ENCODE measurements around the gene FAM83E.
"Not testable (repeated sequence)": the region's sequence is repeated elsewhere in the genome, so short reads cannot be mapped to it uniquely, and the experiment has no call there.

The FAM83E gene

GRCh38 chr19:48578891-48579290, 36.0 kb downstream of the FAM83E start:
- no peak for DNase-seq (ENCODE audit: low read depth in 4 of 4, low spot score in 1 of 4)

- not testable (repeated sequence) for DNase-seq (ENCODE audit: low read depth in 4 of 4, low spot score in 1 of 4)
These were observed 37.0 kb downstream of the FAM83E start for GRCh38 chr19:48577908-48578307.

DNA sequence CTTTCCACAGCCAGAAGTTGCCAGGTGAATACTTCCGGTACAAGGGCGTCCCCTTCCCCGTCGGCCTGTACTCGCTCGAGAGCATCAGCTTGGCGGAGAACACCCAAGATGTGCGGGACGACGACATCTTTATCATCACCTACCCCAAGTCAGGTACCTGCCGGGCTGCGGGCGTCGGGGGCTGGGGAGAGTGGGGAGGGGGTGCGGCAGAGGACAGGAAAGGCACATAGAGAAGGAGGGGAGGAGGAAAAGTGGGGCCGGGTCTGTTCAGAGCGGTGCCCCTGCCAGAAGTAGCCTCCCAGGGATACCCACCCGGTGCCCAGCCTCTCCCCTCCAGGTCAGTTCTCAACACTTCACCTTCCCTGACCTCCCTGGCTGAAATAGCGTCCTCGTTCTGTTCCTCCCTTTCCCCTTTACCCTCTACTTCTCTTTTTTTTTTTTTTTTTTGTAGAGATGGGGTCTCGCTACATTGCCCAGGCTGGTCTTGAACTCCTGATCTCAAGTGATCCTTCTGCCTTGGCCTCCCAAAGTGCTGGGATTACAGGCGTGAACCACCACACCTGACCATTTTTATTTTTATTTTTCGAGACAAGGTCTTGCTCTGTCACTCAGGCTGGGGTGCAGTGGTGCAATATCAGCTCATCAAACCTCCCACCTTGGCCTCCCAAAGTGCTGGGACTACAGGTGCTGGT, 38.8 kb downstream of the FAM83E start:
- DNase-seq (ENCODE audit: low read depth in 4 of 4, low spot score in 1 of 4): no peak

- no peak for DNase-seq (ENCODE audit: low read depth in 4 of 4, low spot score in 1 of 4)
These were observed 41.7 kb downstream of the FAM83E start for GRCh38 chr19:48573163-48573505.

DNA sequence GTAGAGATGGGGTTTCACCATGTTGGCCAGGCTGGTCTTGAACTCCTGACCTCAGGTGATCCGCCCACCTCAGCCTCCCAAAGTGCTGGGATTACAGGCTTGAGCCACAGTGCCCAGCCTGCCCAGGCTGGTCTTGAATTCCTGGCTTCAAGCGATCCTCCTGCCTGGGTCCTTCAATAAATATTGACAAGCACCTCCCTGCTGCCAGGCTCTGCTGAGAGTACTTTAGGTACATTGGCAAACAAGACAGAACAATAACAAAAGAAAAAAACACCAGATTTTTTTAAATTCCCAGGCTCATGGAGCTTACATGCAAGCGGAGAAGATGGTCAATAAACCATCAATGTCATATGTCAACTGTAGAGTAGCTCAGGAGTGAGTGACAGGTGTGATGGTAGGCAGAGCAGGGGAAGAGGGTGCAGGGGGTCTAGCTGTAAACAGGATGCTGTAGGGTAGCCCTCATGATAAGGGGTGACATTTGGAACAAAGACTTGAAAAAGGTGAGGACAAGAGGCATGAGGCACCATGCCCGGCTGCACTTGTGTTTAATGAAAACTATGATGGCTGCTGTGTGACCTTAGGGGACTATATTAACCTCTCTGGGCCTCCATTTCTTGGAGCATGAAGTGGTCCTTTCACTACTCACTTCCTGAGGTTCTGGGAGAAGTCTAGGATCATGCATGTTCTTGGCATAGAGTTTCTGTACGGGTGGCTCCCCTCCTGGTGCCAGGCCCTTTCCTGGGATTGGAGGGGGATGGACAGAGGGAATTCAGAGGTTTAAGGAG, 43.3 kb downstream of the FAM83E start:
- no peak for DNase-seq (ENCODE audit: low read depth in 4 of 4, low spot score in 1 of 4)

GRCh38 chr19:48569814-48570213, 45.1 kb downstream of the FAM83E start:
- DNase-seq (ENCODE audit: low read depth in 4 of 4, low spot score in 1 of 4): no peak

DNA sequence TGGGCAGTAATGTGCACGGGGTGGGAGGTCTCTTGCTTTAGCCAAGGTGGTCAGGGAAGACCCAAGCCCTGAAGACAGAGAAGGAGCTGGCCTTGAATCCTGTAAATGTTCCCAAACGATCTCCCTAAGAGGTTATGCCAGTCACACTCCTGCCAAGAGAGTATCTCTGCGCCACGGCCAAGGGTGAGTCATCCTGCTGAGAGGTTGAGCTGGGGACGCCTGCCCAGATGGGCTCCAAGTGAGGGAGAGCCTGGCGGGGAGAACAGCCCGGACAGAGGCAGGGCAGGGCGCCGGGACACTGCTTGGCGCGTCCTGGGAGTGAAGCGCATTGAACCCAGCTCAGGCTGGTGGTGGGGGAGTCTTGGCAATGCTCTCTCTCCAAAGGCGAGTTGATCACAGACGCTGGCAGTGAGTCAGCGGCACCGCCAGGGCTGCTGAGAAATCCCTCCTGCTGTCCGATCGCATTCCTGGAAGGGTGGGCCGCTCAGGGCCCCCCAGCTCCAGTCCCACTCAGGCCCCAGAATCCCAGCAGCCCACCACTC, 46.5 kb downstream of the FAM83E start:
- no peak for DNase-seq (ENCODE audit: low read depth in 4 of 4, low spot score in 1 of 4)

DNA sequence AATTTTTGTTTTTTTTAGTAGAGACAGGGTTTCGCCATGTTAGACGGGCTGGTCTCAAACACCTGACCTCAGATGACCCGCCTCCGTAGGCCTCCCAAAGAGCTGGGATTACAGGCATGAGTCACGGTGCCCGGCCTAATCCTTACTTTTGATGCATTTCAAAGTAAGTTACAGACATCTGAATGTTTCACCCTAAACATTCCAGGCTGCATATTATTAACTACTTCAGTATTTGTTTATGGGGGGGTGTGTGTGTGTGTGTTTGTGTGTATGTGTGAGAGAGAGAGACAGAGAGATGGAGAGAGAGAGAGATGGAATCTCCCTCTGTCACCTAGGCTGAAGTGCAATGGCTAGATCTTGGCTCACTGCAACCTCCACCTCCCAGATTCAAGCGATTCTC, 49.8 kb downstream of the FAM83E start:
- no peak for DNase-seq (ENCODE audit: low read depth in 4 of 4, low spot score in 1 of 4)

Measured in stimulated activated CD4-positive, alpha-beta T cell treated with anti-CD3 and anti-CD28 coated beads, Interleukin-1b, Interleukin-23, amount 100 ng/mL, for 24 hours (primary cell).